ENCODE measurements around the gene YDJC. TPM values are rescaled to one million over a fixed set of nuclear protein-coding genes. Genes with fewer than 3 reads are reported as not detected.

Gene YDJC
- total and polyA plus RNA-seq, 9 of the 15 experiments (the other 6 are each of a cell fraction or from before 2014, with no cell fraction given), result 13.5 to 871 (median 164) TPM

DNA sequence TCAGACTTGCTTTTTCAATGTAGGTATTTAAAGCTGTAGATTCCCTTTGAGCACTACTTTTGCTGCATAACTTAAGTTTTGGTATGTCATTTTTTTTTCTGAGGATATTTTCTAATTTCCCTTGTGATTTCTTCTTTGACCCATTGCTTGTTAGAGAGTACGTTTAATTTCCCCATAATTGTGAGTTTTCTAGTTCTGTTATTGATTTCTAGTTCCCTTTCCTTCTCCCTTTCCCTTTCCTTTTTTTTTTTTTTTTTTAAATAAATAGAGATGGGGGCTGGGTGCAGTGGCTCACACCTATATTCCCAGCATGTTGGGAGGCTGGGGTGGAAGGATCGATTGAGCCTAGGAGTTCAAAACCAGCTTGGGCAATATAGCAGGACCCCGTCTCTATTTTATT lies 31.5 kb downstream of the YDJC start (continued):
- no peak for TF ChIP-seq ZNF41 (CRISPR knock-in tag; conservative IDR thresholded peaks at IDR 0.05)
- TF ChIP-seq EP400 (IDR thresholded peaks at IDR 0.05), result no peak
- no peak for TF ChIP-seq SFPQ (IDR thresholded peaks at IDR 0.05; ENCODE audit: low read depth, low read length)
- TF ChIP-seq ZNF584 (CRISPR knock-in tag; IDR thresholded peaks at IDR 0.05; ENCODE audit: low read depth), result no peak
- no peak for TF ChIP-seq NR2F6 (CRISPR knock-in tag; IDR thresholded peaks at IDR 0.05)
- TF ChIP-seq ETV6 (IDR thresholded peaks at IDR 0.05; ENCODE audit: borderline replicate concordance in 1 of 2, low read depth in 2 of 2, low read length in 1 of 2), result no peak
- TF ChIP-seq ETV6 (CRISPR knock-in tag; IDR thresholded peaks at IDR 0.05; ENCODE audit: borderline replicate concordance), result 0 out of 2 replicates have a peak, but pooled peaks have one; percentile 56
- peak; percentile 51; the same call in 1 of the 2 replicates for TF ChIP-seq ELF1 (tag; IDR thresholded peaks at IDR 0.05)
- TF ChIP-seq ZC3H4 (CRISPR knock-in tag; IDR thresholded peaks at IDR 0.05; ENCODE audit: borderline replicate concordance), result no peak
- TF ChIP-seq AFF1 (IDR thresholded peaks at IDR 0.05; ENCODE audit: low read depth in 1 of 2, partially characterized antibody in 2 of 2), result no peak
- 0 out of 2 replicates have a peak, but pooled peaks have one; percentile 11 for TF ChIP-seq ZNF384 (IDR thresholded peaks at IDR 0.05; ENCODE audit: low read depth, low read length)
- TF ChIP-seq THAP12 (CRISPR knock-in tag; IDR thresholded peaks at IDR 0.05), result no peak

Measured in K562 (cell line).